Gastroesophageal sphincter (tissue), 3 donors: ENCODE measurements around the gene GATA5.

ENCODE experiments used
- CTCF ChIP-seq, 4 experiments: fragments of 200-600 bp in 2 of 4; fragments of 450-650 bp in 2 of 4; sonication (generic) in 1 of 4; IDR thresholded peaks; one replicate each; pipeline ENCODE4 v1.5.1; 2017 to 2019; ENCODE audit warnings: antibody characterized with exemption in 4 of 4, mild to moderate bottlenecking in 2 of 4, moderate library complexity in 2 of 4
- EP300 ChIP-seq: sonication (generic); formaldehyde crosslinking; IDR thresholded peaks from one replicate; pipeline ENCODE4 v1.6.1; 2017; ENCODE audit warnings: antibody characterized with exemption, mild to moderate bottlenecking
- POLR2AphosphoS5 ChIP-seq: sonication (generic); formaldehyde crosslinking; IDR thresholded peaks from one replicate; pipeline ENCODE4 v1.6.1; 2017; ENCODE audit warnings: antibody characterized with exemption

- TF ChIP-seq POLR2AphosphoS5 (no peak), EP300 (no peak), CTCF (IDR thresholded peaks at IDR 0.05) (no peak)
These were observed 3.9 kb upstream of the GATA5 start for GRCh38 chr20:62479656-62480055.
